Mesangial cell (primary cell): Measurements from ENCODE around the gene TMSB4Y. TPM values are rescaled to one million over a fixed set of nuclear protein-coding genes. Genes with fewer than 3 reads are reported as not detected.

Experiments used
- total RNA-seq: library from RNA; depleted of rRNA; stranded (reverse); fragments of >200 nt; gene quantifications from 2 replicates; pipeline ENCODE4 v1.2.3, GENCODE V29; 2015

The TMSB4Y gene
- total RNA-seq = not detected in 2 replicates

DNA sequence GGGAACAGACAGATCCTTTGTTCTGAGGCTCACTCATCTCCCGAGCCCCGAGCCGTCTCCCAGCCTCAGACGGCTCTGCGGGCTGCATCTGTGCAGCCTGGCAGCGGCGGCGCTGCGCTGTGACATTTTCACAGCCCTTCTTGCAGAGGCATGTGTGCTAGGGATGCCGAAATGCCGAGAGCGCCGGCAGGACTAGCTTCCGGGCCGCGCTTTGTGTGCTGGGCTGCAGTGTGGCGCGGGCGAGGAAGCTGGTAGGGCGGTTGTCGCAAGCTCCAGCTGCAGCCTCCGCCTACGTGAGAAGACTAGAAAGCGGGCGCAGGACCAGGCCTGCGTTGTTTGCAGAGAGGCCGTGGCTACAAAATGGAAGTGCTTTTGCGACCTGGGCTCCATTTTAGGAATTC is at the start of gene TMSB4Y:
Gene TMSB4Y, plus strand, starts transcription at position 332 of the 401 bp plus-strand sequence.

Other genes with a start within 250 kb of the TMSB4Y start
- gene UTY, start 223.9 kb upstream of the TMSB4Y start, total RNA-seq = not detected in 2 replicates